Sigmoid colon (tissue), 4 donors: ENCODE measurements around the gene CFAP97.

ENCODE experiments used
- EP300 ChIP-seq, 4 donors: sonication (generic); formaldehyde crosslinking; IDR thresholded peaks; one replicate each; pipeline ENCODE4 v1.6.1; 2017; ENCODE audit warnings: antibody characterized with exemption in 4 of 4
- TF ChIP-seq, protein P1 (sequence below), 4 experiments: fragments of 450-650 bp in 3 of 4; fragments of 200-600 bp in 1 of 4; IDR thresholded peaks; one replicate each; pipeline ENCODE4 v1.5.1; 2016 to 2019; ENCODE audit warnings: antibody characterized with exemption in 4 of 4, mild to moderate bottlenecking in 3 of 4, moderate library complexity in 2 of 4

DNA sequence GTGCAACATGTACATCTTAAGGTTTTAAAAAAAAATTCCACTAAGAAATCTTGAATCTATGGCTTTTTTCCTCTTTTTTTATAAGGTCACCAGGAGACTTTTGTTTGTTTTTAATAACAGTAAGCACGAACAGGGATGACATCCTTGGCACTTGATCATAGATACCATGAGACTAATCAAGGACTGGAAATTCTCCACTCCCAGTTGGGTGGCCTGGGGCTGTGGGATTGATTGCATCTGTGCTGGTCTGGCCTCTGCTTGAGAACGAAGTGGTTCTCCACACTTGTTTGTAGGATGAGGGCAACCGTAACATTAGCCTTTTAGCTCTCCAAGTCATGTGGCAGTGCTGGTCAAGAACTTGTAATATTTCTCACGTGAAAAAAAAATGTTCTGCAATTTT, 41.0 kb upstream of the CFAP97 start:
- TF ChIP-seq, protein P1, sequence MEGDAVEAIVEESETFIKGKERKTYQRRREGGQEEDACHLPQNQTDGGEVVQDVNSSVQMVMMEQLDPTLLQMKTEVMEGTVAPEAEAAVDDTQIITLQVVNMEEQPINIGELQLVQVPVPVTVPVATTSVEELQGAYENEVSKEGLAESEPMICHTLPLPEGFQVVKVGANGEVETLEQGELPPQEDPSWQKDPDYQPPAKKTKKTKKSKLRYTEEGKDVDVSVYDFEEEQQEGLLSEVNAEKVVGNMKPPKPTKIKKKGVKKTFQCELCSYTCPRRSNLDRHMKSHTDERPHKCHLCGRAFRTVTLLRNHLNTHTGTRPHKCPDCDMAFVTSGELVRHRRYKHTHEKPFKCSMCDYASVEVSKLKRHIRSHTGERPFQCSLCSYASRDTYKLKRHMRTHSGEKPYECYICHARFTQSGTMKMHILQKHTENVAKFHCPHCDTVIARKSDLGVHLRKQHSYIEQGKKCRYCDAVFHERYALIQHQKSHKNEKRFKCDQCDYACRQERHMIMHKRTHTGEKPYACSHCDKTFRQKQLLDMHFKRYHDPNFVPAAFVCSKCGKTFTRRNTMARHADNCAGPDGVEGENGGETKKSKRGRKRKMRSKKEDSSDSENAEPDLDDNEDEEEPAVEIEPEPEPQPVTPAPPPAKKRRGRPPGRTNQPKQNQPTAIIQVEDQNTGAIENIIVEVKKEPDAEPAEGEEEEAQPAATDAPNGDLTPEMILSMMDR (IDR thresholded peaks at IDR 0.05), result no peak
- no peak for TF ChIP-seq EP300 (IDR thresholded peaks at IDR 0.05)
